GM12891 (cell line): Measurements from ENCODE around the gene SDK1.

Experiments
- POLR2A ChIP-seq: IDR thresholded peaks from 2 replicates; pipeline ENCODE4 v1.6.1; 2011; ENCODE audit warnings: low read depth, low read length, control low read depth
- SPI1 ChIP-seq: IDR thresholded peaks from 2 replicates; pipeline ENCODE4 v1.6.1; 2011; ENCODE audit warnings: low read depth, low read length, control low read depth
- TAF1 ChIP-seq: IDR thresholded peaks from 2 replicates; pipeline ENCODE4 v1.6.1; 2011; ENCODE audit warnings: low read depth, low read length, control low read depth

- TF ChIP-seq TAF1 (no peak), POLR2A (no peak), SPI1 (no peak)
Observed at GRCh38 chr7:3771906-3772305, 470.9 kb downstream of the SDK1 start.
